IPS-18c (cell line): ENCODE measurements around the gene ITGA5.

Experiments
- H3K4me3 ChIP-seq: 2 replicates; pipeline ENCODE4 v1.7.0; 2013; ENCODE audit warnings: low read depth, mild to moderate bottlenecking, low read length, moderate library complexity; ENCODE audit not compliant: insufficient read depth
- H3K9me3 ChIP-seq: one replicate; pipeline ENCODE4 v1.6.1; 2013; ENCODE audit warnings: mild to moderate bottlenecking, low read length, moderate library complexity; ENCODE audit not compliant: control insufficient read depth, insufficient read depth

The ITGA5 gene

GRCh38 chr12:54369597-54370131, 49.4 kb downstream of the ITGA5 start:
- H3K4me3 ChIP-seq = peak overlapping the region; percentile 28
- no peaks in the 10 kb centered on the region for H3K9me3 ChIP-seq

DNA sequence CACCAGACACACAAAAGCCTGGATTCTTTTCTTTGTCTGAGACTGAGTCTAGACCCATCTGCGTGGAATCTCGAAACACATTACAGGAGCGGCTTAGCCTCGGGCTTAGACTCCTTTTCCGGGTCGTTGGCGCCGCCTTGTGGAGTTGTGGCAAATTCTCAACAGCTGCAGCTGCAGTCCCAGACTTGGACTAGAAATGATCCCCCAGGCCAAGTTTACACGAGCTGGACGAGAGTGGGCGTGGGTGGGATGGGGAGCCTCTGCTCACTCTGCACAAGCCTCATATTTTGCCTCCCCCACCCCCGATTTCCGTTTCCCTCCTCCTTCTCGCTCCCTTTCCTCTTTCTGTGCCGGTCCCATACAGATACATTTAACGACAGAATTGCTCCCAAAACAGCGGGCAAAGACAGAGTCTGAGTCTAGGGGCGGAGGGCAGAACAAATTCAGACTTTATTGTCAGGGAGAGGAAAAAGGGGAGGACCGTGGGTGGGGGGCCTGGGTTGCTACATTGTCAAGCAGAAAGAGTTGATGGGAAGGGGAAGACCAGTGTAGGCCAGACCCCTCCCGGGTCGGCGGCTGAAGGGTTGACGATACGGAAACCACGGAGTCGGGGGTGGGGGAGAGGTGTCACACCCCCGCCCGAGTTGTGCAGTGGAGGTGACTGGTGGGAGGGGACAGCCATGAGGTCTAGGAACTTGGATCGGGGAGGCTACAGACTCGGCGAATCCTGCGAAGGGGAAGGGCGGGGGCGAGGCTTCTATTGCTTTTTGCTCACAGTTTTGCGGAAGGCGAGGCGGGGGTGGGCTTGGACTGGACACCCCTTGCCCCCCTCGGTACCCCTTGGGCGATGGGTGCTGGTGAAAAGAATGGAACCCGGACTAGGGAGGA, 50.1 kb downstream of the ITGA5 start:
- Histone ChIP-seq H3K9me3 (no peaks in the 10 kb centered on the region), H3K4me3 (peak overlapping the region; percentile 28)

DNA sequence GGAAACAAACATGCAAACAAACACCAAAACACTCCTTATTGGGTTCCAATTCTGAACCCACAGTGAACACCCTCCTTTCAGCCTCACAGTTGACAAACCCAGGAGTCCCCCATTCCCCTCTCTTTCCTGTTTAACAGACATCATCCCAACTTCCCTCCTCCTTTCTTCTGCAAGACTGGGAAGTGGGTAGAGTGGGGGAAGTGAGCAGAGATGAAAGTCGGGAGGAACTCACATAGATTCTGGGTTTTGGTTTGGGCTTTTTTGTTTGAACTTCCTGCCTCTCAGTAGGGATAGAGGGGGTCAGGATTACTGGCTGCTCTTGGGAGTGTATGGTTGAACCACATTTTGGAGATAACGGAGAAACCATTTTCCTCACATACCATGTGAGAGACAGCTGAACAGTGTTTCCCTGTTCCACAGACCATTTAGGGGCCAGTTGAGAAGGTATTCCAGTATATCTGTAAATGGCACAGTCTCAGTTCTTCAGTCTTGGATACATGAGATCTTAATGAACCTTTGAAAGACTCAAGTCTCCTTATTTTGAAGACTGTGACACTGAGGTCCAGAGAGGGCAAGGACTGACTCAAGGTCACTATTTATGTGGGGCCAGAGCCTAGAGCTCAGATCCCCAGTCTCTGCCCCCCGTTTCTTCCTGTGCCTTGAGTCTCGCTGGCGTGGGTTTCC, 50.9 kb downstream of the ITGA5 start:
- H3K4me3 ChIP-seq = no peak overlapping the region
- H3K9me3 ChIP-seq = no peaks in the 10 kb centered on the region

DNA sequence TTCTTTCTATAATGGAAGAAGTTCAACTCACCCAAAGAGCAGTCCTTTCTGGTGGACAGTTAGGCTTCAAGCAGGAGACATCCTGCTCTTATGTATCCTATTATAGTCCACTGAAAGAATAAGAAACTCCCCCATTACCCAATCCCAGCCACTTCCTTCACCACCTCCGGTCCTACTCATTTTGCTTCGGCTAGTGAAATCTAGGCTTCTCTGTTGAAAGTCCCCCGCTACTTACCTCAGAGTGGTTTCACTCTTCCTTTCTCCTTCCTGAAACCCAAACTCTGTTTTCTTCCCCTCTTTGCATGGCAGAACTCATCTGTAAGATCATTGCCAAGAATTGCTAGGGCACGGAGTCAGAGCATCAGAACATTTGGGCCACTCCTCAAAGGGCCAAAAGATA, 54.7 kb downstream of the ITGA5 start, which contains the start of gene GPR84:
TSS of gene GPR84 (minus strand) at position 74 of the 400 bp plus-strand sequence. CDS start 635 bp downstream, outside the sequence.
- Histone ChIP-seq H3K9me3 (no peaks in the 10 kb centered on the region), H3K4me3 (no peak within 1 kb of the TSS)

DNA sequence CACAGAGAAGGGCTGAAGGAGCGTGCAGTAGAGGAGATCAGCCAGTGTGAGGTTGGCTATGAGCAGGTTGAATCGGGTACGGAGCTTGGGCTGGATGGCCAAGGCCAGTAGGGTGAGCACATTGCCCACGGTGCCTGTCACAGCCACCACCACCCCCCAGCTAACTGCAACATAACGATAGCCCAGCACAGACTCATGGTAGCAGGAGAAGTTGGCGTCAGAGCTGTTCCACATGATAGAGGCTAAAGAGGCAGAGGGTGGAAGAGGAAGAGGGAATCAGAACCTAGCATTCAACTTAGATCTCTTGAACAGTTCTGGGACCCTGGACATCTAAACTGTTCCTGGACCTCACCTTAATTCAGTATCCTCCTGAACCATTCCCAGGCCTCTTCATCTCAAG, 55.4 kb downstream of the ITGA5 start:
- H3K9me3 ChIP-seq = no peaks in the 10 kb centered on the region
- no peak overlapping the region for H3K4me3 ChIP-seq

- Histone ChIP-seq H3K9me3 (no peaks in the 10 kb centered on the region), H3K4me3 (no peak overlapping the region)
These were observed 56.0 kb downstream of the ITGA5 start for GRCh38 chr12:54363047-54363446.

GRCh38 chr12:54360717-54361456, 58.2 kb downstream of the ITGA5 start:
- H3K4me3 ChIP-seq = no peak overlapping the region
- no peaks in the 10 kb centered on the region for H3K9me3 ChIP-seq

- Histone ChIP-seq H3K4me3 (peak overlapping the region; percentile 48), H3K9me3 (no peaks in the 10 kb centered on the region)
These were observed 59.2 kb downstream of the ITGA5 start for GRCh38 chr12:54359762-54360351.

DNA sequence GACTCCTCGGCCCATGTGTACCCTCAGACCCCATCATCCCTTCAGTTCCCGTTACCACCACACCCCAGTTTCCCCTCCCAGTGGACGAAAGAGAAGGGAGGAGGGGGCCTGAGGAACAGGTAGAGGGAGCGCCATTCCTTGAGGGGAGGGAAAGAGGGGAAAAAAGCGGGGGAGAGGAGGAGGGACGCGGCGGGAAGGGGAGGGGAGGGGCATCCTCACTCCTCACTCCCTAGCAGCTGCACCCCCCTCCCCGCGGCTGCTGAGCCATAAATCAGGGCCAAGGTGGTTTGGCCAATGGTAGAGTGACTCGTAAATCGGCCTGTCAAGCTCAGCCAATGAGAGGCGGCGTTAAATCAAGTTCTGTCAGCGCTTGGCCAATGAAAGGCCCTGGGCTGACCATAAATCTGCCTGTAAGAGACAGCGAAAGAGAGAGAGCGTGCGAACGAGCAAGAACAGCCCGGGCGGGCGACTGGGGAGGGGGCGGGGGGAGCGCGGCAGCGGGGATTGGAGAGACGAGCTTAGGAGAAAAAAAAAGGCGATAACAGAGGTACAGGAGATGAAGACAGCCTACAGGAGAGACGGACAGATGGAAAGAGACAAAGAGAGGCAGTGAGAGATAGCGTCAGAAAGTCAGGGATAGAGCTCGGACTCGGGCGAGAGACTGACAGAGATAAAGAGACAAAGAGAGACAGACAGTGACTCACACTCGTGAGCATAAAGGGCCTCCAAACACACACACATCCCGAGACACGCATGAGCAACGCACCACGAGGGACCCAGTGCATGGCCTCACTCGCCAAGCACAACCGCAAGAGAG, 59.9 kb downstream of the ITGA5 start:
- peak overlapping the region; percentile 86 for H3K4me3 ChIP-seq

GRCh38 chr12:54358191-54358944, 60.7 kb downstream of the ITGA5 start:
- H3K4me3 ChIP-seq = peak overlapping the region; percentile 86
- no peaks in the 10 kb centered on the region for H3K9me3 ChIP-seq

More for the DNA sequence above, 59.9 kb downstream of the ITGA5 start:
- no peaks in the 10 kb centered on the region for H3K9me3 ChIP-seq

- no peaks in the 10 kb centered on the region for H3K9me3 ChIP-seq
- peak overlapping the region; percentile 20 for H3K4me3 ChIP-seq
These were observed 61.4 kb downstream of the ITGA5 start for GRCh38 chr12:54357506-54358190.

GRCh38 chr12:54356951-54357356, 62.1 kb downstream of the ITGA5 start:
- peak overlapping the region; percentile 20; the same call in 1 of the 2 replicates for H3K4me3 ChIP-seq

GRCh38 chr12:54356228-54356627, 62.8 kb downstream of the ITGA5 start:
- H3K4me3 ChIP-seq = no peak overlapping the region

More at GRCh38 chr12:54356951-54357356, 62.1 kb downstream of the ITGA5 start:
- no peaks in the 10 kb centered on the region for H3K9me3 ChIP-seq

GRCh38 chr12:54355104-54355815, 63.8 kb downstream of the ITGA5 start:
- no peak overlapping the region for H3K4me3 ChIP-seq
- H3K9me3 ChIP-seq = no peaks in the 10 kb centered on the region

More at GRCh38 chr12:54356228-54356627, 62.8 kb downstream of the ITGA5 start:
- no peaks in the 10 kb centered on the region for H3K9me3 ChIP-seq
